Peyer's patch (tissue), 4 donors: ENCODE results near the gene AKAP12. TPM values are rescaled to one million over a fixed set of nuclear protein-coding genes. Genes with fewer than 3 reads are reported as not detected.

Experiments used
- DNase-seq, 3 donors: peaks; one replicate each; pipeline ENCODE4 v3.0.0-alpha.2; 2017 to 2019
- H3K27ac ChIP-seq, 4 donors: fragments of 200-600 bp; sonication (generic); one replicate each; pipeline ENCODE4 v1.5.1; 2016 to 2019
- H3K27me3 ChIP-seq, 2 donors: fragments of 200-600 bp; sonication (generic); one replicate each; pipeline ENCODE4 v1.5.1; 2019
- H3K36me3 ChIP-seq, 3 donors: fragments of 200-600 bp; sonication (generic); one replicate each; pipeline ENCODE4 v1.5.1; 2016 to 2019
- H3K4me1 ChIP-seq, 4 donors: fragments of 200-600 bp; sonication (generic); one replicate each; pipeline ENCODE4 v1.5.1; 2016 to 2019
- H3K4me3 ChIP-seq, 4 donors: fragments of 200-600 bp; sonication (generic); 1 replicate in 3 of 4; 2 replicates in 1 of 4; pipeline ENCODE4 v1.5.1; 2016 to 2019; ENCODE audit warnings: mild to moderate bottlenecking in 1 of 4
- H3K9me3 ChIP-seq, 4 donors: fragments of 200-600 bp; sonication (generic); one replicate each; pipeline ENCODE4 v1.5.1; 2016 to 2019; ENCODE audit warnings: mild to moderate bottlenecking in 1 of 4
- POLR2A ChIP-seq, 2 donors: fragments of 450-650 bp; IDR thresholded peaks; one replicate each; pipeline ENCODE4 v1.5.1; 2017; ENCODE audit warnings: antibody characterized with exemption in 2 of 2, mild to moderate bottlenecking in 2 of 2, moderate library complexity in 2 of 2
- total RNA-seq, 4 donors: library from RNA; depleted of rRNA; stranded (reverse); fragments of >200 nt; gene quantifications; one replicate each; pipeline ENCODE4 v1.1.0, GENCODE V29; 2016
- TF ChIP-seq, protein P1 (sequence below), 6 experiments: fragments of 450-650 bp in 4 of 6; fragments of 200-600 bp in 2 of 6; sonication (generic) in 1 of 6; IDR thresholded peaks; one replicate each; pipeline ENCODE4 v1.5.1; 2017 to 2019; ENCODE audit warnings: antibody characterized with exemption in 6 of 6, mild to moderate bottlenecking in 3 of 6, moderate library complexity in 1 of 6

Gene AKAP12
- total RNA-seq, 4 donors from 2014 or later, result 6.5 to 54.5 (median 23.8) TPM

DNA sequence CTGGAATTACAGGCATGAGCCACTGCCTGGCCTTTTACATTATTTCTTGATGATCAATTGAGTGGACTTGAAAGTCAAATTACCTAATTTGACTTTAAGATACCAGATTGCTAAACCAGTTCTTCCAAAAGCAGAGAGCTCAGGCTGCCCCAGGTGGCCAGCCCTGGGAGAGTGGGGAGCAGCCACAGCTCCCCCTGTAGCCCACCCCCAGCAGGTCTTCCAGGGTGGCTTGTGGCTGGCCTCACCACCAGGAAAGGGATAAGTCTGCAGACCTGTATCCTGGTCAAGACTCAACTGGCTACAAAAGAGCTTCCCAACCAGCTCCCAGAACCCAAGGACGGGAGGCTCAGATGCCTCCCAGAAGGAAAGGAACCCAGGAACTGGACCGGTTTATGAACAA lies 23.8 kb upstream of the AKAP12 start:
- Histone ChIP-seq H3K36me3 (no peaks in the 10 kb centered on the region), H3K27ac (no peak overlapping the region), H3K9me3 (peaks cover 0 to 2% (median 0%) of the 10 kb centered on the region in 4 donors), H3K27me3 (no peaks in the 10 kb centered on the region), H3K4me1 (no peaks in the 10 kb centered on the region), H3K4me3 (no peak overlapping the region)
- DNase-seq, result no peak
- TF ChIP-seq, protein P1, sequence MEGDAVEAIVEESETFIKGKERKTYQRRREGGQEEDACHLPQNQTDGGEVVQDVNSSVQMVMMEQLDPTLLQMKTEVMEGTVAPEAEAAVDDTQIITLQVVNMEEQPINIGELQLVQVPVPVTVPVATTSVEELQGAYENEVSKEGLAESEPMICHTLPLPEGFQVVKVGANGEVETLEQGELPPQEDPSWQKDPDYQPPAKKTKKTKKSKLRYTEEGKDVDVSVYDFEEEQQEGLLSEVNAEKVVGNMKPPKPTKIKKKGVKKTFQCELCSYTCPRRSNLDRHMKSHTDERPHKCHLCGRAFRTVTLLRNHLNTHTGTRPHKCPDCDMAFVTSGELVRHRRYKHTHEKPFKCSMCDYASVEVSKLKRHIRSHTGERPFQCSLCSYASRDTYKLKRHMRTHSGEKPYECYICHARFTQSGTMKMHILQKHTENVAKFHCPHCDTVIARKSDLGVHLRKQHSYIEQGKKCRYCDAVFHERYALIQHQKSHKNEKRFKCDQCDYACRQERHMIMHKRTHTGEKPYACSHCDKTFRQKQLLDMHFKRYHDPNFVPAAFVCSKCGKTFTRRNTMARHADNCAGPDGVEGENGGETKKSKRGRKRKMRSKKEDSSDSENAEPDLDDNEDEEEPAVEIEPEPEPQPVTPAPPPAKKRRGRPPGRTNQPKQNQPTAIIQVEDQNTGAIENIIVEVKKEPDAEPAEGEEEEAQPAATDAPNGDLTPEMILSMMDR (IDR thresholded peaks at IDR 0.05), result no peak
- TF ChIP-seq POLR2A (IDR thresholded peaks at IDR 0.05), result no peak

DNA sequence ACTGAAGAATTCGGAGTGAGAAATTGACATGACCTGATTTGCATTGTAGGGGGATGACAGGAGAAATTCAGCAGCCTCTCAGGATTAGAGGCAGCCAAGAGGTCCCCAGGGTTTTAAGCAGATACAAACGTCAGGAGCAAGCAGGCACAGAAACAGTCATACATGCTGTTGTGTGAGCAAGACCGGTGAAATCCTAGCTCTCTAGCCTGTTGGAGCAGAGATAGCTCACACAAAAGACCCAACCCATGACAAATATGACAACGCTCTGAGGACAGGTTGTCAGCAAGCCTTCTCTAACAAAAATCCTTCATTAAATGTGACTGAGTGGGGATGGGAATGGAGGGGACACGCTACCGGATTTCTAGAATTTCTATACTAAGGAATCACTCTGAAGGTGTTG lies 23.0 kb upstream of the AKAP12 start:
- Histone ChIP-seq H3K36me3 (no peaks in the 10 kb centered on the region), H3K9me3 (no peaks in the 10 kb centered on the region), H3K4me1 (no peaks in the 10 kb centered on the region), H3K4me3 (no peak overlapping the region), H3K27ac (no peak overlapping the region), H3K27me3 (no peaks in the 10 kb centered on the region)
- no peak for DNase-seq
- TF ChIP-seq, protein P1 (IDR thresholded peaks at IDR 0.05), result no peak
- TF ChIP-seq POLR2A (IDR thresholded peaks at IDR 0.05), result no peak

DNA sequence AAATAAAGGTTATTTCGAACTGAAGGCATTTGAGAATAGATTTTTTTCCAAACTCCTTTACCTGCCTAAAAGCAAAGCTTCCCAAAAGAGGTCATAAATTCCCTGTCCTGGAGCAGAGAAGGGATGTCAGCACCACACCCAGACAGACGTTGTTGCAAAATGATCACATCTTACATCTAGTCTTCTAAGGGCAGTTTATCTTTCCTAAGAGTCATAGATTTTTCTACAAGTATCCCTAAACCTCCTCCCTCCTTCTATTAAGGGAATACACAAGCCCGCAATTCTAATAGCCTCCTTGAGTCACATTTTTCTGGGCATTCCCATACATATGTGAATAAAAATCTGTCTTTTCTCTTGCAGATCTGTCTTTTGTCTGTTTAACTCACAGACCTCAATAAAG lies 20.6 kb upstream of the AKAP12 start:
- TF ChIP-seq POLR2A (IDR thresholded peaks at IDR 0.05), result no peak
- TF ChIP-seq, protein P1 (IDR thresholded peaks at IDR 0.05), result no peak
- no peak for DNase-seq
- no peak overlapping the region for H3K4me3 ChIP-seq
- no peaks in the 10 kb centered on the region for H3K4me1 ChIP-seq
- H3K36me3 ChIP-seq, result no peaks in the 10 kb centered on the region
- no peaks in the 10 kb centered on the region for H3K9me3 ChIP-seq
- H3K27me3 ChIP-seq, result no peaks in the 10 kb centered on the region
- no peak overlapping the region for H3K27ac ChIP-seq

DNA sequence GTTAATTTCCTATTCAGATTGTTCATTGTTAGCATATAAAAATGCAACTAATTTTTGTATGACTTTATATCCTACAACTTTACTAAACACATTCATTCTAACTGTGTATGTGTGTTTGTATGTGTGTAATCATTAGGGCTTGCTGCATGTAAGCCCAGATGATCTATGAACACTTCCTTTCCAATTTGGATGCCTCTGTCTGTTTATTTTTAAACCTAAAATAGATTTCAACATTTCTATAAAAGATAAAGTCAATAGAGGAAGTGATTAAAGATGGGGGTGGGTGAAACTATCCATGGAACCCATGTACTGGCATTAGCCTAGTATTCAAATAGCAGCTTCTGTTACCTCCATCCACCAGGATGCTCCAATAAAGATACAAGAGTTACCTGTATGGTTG lies 15.7 kb upstream of the AKAP12 start:
- DNase-seq, result no peak
- no peak for TF ChIP-seq POLR2A (IDR thresholded peaks at IDR 0.05)
- TF ChIP-seq, protein P1 (IDR thresholded peaks at IDR 0.05), result no peak
- no peaks in the 10 kb centered on the region for H3K4me1 ChIP-seq
- H3K27ac ChIP-seq, result no peak overlapping the region
- H3K36me3 ChIP-seq, result no peaks in the 10 kb centered on the region
- no peaks in the 10 kb centered on the region for H3K9me3 ChIP-seq
- no peaks in the 10 kb centered on the region for H3K27me3 ChIP-seq
- no peak overlapping the region for H3K4me3 ChIP-seq

DNA sequence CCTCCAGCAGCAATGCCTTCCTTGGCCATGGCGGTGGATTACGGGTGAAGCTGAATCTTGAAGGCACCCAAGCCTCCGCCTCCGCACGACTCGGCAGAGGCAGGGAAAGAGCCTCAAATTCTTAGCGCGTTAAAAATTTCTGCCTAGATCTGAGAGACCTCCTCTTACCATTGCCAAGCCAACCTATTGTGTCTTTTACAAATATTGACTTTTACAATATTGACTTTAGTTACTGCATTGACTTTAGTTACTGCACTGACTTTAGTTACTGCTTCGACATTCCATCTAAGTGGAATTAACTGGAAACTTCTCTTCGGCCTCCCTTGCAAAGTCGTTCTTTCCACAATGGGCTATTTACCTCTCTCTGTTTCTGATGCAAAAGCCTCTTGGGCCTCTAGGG lies 13.8 kb upstream of the AKAP12 start:
- no peaks in the 10 kb centered on the region for H3K27me3 ChIP-seq
- H3K36me3 ChIP-seq, result no peaks in the 10 kb centered on the region
- no peaks in the 10 kb centered on the region for H3K9me3 ChIP-seq
- TF ChIP-seq, protein P1 (IDR thresholded peaks at IDR 0.05), result no peak
- TF ChIP-seq POLR2A (IDR thresholded peaks at IDR 0.05), result no peak
- H3K4me3 ChIP-seq, result no peak overlapping the region
- no peak for DNase-seq
- H3K27ac ChIP-seq, result no peak overlapping the region
- no peaks in the 10 kb centered on the region for H3K4me1 ChIP-seq

DNA sequence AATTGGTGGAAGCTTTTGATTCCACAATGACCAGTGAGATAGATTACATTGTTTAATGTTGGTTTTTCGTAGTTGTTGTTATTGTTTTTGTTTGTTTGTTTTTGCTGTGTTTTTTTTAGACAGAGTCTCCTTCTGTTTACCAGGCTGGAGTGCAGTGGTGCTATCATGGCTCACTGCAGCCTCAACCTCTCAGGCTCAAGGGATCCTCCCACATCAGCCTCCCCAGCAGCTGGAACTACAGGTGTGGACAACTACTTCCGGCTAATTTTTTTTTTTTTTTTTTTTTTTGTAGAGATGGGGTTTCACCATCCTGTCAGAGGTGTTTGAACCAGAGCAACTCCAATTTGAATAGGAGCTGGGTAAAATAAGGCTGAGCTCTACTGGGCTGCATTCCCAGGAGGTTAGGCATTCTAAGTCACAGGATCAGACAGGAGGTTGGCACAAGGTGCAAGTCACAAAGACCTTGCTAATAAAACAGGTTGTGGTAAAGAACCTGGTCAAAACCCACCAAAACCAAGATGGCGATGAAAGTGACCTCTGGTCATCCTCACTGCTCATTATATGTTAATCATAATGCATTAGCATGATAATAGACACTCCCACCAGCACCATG lies 10.9 kb upstream of the AKAP12 start:
- no peak for TF ChIP-seq POLR2A (IDR thresholded peaks at IDR 0.05)
- TF ChIP-seq, protein P1 (IDR thresholded peaks at IDR 0.05), result no peak
- no peaks in the 10 kb centered on the region for H3K4me1 ChIP-seq
- DNase-seq, result no peak
- H3K27me3 ChIP-seq, result no peaks in the 10 kb centered on the region
- H3K4me3 ChIP-seq, result no peak overlapping the region
- H3K36me3 ChIP-seq, result no peaks in the 10 kb centered on the region
- no peaks in the 10 kb centered on the region for H3K9me3 ChIP-seq
- H3K27ac ChIP-seq, result no peak overlapping the region
